Endothelial cell of umbilical vein (primary cell): ENCODE measurements around the gene CSNK2B.

ENCODE experiments used
- CTCF ChIP-seq, 2 donors: IDR thresholded peaks; 1 replicate in 1 of 2; 2 replicates in 1 of 2; pipeline ENCODE4 v1.5.1; 2011; ENCODE audit warnings: low read length in 2 of 2, mild to moderate bottlenecking in 2 of 2, moderate library complexity in 2 of 2, control low read depth in 1 of 2, inconsistent platforms in 1 of 2, low read depth in 1 of 2; ENCODE audit not compliant: insufficient read depth in 1 of 2; ENCODE audit errors: extremely low read depth in 1 of 2
- EZH2 ChIP-seq: IDR thresholded peaks from 2 replicates; pipeline ENCODE4 v1.6.1; 2012; ENCODE audit warnings: borderline replicate concordance, low read depth, mild to moderate bottlenecking, moderate library complexity, low read length, inconsistent platforms; ENCODE audit not compliant: severe bottlenecking
- JUN ChIP-seq: IDR thresholded peaks from 2 replicates; pipeline ENCODE4 v1.6.1; 2011; ENCODE audit warnings: borderline replicate concordance, low read depth; ENCODE audit not compliant: insufficient read length, insufficient read depth
- MAX ChIP-seq: IDR thresholded peaks from 2 replicates; pipeline ENCODE4 v1.6.1; 2011; ENCODE audit not compliant: insufficient read depth, insufficient read length
- MYC ChIP-seq: IDR thresholded peaks from one replicate; pipeline ENCODE4 v1.6.1; 2011; ENCODE audit warnings: mild to moderate bottlenecking, low read depth, low read length
- POLR2A ChIP-seq: IDR thresholded peaks from 2 replicates; pipeline ENCODE4 v1.6.1; 2012; ENCODE audit warnings: low read depth, mild to moderate bottlenecking, control low read depth, low read length
- POLR2AphosphoS5 ChIP-seq: IDR thresholded peaks from 2 replicates; pipeline ENCODE4 v1.6.1; 2012; ENCODE audit warnings: low read depth, mild to moderate bottlenecking, control low read depth, low read length, moderate library complexity; ENCODE audit not compliant: insufficient read depth

GRCh38 chr6:31669676-31670075 lies 3.8 kb downstream of the CSNK2B start, which contains the start of gene LY6G5B:
- TF ChIP-seq MAX, result no peak
- no peak for TF ChIP-seq CTCF (IDR thresholded peaks at IDR 0.05; ENCODE audit: extremely low read depth in 1 of 2, insufficient read depth in 1 of 2, low read depth in 1 of 2, low read length in 2 of 2)
- no peak for TF ChIP-seq POLR2A
- no peak for TF ChIP-seq EZH2
- TF ChIP-seq POLR2AphosphoS5, result no peak
- TF ChIP-seq MYC, result no peak
- TF ChIP-seq JUN, result no peak
